ENCODE measurements around the gene CARM1. TPM values are rescaled to one million over a fixed set of nuclear protein-coding genes. Genes with fewer than 3 reads are reported as not detected.
"Not testable (repeated sequence)": the region's sequence is repeated elsewhere in the genome, so short reads cannot be mapped to it uniquely, and the experiment has no call there.

CARM1 gene
- total RNA-seq, 1 experiment from 2014 or later: 51.7 TPM

DNA sequence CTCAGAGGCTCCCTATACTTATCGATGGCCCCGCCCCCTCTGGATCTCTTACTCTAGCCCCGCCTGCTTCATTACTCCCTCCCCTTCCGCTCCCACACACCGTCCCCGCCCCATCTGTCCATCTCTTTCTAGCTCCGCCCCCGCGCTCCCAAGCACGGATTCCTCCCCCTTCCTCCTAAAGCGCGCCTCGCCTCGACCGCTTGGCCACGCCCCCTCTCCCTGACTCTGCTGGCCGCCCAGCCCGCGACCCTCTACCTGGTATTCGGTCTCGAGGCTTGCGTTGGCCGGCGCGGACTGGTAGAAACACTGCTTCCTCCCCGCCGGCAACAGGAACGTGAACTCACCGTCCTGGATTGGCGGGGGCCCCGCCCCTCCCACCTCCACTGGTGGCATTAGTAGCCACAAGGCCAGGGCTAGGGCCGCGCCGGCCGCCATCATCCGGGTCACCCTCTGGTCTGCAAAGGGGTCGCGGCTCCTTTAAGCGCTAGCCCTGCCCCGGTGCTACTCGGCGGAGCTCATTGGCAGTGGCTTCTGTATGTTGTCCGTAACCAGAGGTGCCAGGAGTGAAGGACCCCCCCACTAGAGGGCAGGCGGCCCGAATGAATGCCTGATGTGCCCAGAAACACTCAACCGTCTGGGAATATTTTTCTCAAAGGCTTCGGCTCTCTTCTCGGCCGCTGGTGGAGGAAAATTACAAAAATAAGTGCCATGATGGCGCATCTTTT lies 35.4 kb upstream of the CARM1 start, which contains the start of gene TMED1:
Gene TMED1 (minus strand): TSS at position 459 of the 725 bp plus-strand sequence. CDS start 21 bp downstream, at position 438.
- no TSS peak for BruUV-seq (replicated peaks)
- peaks cover 8% of the 10 kb centered on the region for H3K4me1 Mint-ChIP-seq (ENCODE audit: insufficient read depth, unreplicated experiment)
- CTCF ChIA-PET: interaction anchor here (0.8 to 7.4 kb wide), 12 partner anchors 11 to 255 kb away, joined by 3 to 62 read pairs (median 4); partner anchors contain the start of genes CARM1 and DNM2

DNA sequence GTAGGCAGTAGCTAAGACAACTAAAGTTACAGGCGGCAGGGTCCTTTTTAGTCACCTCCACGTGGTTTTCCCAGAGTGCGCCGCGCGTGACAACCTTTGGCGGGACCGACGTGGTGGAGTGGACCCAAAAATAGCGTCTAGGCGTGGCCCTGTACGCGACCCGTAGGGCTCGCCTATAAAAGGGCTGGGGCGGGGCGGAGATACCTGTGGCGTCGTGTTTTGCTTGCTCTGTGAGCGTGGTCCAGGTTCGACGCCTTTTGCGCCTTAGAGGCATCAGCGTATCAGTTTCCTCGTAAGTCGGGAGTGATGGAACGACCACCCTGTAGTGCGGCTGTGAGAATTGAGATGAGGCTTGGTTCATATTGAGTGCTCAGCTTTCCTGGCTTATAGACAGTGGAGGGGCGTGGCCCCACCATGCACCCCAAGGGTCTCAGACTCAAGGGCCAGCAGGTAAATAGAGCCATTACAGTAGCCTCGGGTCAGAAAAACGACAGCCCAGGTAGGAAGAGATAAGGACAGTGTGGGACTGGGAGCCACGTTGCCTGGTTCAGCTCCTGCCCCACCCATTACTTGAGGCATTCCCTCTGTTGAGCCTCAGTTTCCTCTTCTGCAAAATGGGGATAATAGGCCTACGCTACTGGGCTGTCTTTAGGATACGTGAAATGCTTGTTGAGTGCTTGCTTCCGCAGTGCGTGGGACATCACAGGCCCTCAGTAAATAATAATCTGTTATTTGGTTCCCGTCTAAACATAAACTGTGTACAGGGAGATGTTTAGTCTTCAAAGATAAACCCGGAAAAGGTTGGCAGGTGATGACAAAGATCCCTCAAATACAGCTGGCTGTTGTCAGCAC lies 34.6 kb upstream of the CARM1 start:
- peak; percentile 89 for DNase-seq (ENCODE audit: unreplicated experiment)
- Mint-ChIP-seq H3K9me3 (ENCODE audit: unreplicated experiment) (peaks cover 12% of the 10 kb centered on the region), H3K27ac (ENCODE audit: low read depth, unreplicated experiment) (peak overlapping the region; percentile 100), H3K27me3 (ENCODE audit: insufficient read depth, unreplicated experiment) (no peaks in the 10 kb centered on the region), H3K36me3 (ENCODE audit: insufficient read depth, unreplicated experiment) (peaks cover 20% of the 10 kb centered on the region), H3K4me3 (ENCODE audit: unreplicated experiment) (peak overlapping the region; percentile 95), H3K4me1 (ENCODE audit: insufficient read depth, unreplicated experiment) (peaks cover 8% of the 10 kb centered on the region)
- BruUV-seq (replicated peaks): TSS peak; percentile 68
- CTCF ChIA-PET: interaction anchor here (0.6 to 7.4 kb wide), 11 partner anchors 9 to 119 kb away, joined by 3 to 62 read pairs (median 6); partner anchors contain the start of genes CARM1 and DNM2
- POLR2A ChIA-PET: interaction anchor here (0.5 to 2.9 kb wide), 22 partner anchors 15 to 1967 kb away, joined by 3 to 29 read pairs (median 4); partner anchors contain the start of genes CARM1, DNM2, ELOF1 and LDLR
- TF ChIP-seq, protein P1, sequence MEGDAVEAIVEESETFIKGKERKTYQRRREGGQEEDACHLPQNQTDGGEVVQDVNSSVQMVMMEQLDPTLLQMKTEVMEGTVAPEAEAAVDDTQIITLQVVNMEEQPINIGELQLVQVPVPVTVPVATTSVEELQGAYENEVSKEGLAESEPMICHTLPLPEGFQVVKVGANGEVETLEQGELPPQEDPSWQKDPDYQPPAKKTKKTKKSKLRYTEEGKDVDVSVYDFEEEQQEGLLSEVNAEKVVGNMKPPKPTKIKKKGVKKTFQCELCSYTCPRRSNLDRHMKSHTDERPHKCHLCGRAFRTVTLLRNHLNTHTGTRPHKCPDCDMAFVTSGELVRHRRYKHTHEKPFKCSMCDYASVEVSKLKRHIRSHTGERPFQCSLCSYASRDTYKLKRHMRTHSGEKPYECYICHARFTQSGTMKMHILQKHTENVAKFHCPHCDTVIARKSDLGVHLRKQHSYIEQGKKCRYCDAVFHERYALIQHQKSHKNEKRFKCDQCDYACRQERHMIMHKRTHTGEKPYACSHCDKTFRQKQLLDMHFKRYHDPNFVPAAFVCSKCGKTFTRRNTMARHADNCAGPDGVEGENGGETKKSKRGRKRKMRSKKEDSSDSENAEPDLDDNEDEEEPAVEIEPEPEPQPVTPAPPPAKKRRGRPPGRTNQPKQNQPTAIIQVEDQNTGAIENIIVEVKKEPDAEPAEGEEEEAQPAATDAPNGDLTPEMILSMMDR (IDR thresholded peaks at IDR 0.05; ENCODE audit: unreplicated experiment): no peak
- intact Hi-C loops (cut with micrococcal nuclease): loop anchor here (1.0 kb wide), 1 partner anchor 119 kb away; no protein-coding TSS in a partner anchor

More for the DNA sequence above, 35.4 kb upstream of the CARM1 start, which contains the start of gene TMED1:
- intact Hi-C loops (cut with micrococcal nuclease): loop anchor here (1.0 kb wide), 1 partner anchor 119 kb away; no protein-coding TSS in a partner anchor
- POLR2A ChIA-PET: interaction anchor here (0.5 to 2.9 kb wide), 25 partner anchors 15 to 1968 kb away, joined by 3 to 29 read pairs (median 4); partner anchors contain the start of genes CARM1, DNM2, ELOF1 and LDLR
- H3K9me3 Mint-ChIP-seq (ENCODE audit: unreplicated experiment): peaks cover 12% of the 10 kb centered on the region
- peak within 1 kb of the TSS; percentile 100 for H3K27ac Mint-ChIP-seq (ENCODE audit: low read depth, unreplicated experiment)
- DNase-seq (ENCODE audit: unreplicated experiment): peak; percentile 100
- TF ChIP-seq, protein P1 (IDR thresholded peaks at IDR 0.05; ENCODE audit: unreplicated experiment): no peak
- H3K4me3 Mint-ChIP-seq (ENCODE audit: unreplicated experiment): peak within 1 kb of the TSS; percentile 95
- no peaks in the 10 kb centered on the region for H3K27me3 Mint-ChIP-seq (ENCODE audit: insufficient read depth, unreplicated experiment)
- H3K36me3 Mint-ChIP-seq (ENCODE audit: insufficient read depth, unreplicated experiment): peaks cover 20% of the 10 kb centered on the region

DNA sequence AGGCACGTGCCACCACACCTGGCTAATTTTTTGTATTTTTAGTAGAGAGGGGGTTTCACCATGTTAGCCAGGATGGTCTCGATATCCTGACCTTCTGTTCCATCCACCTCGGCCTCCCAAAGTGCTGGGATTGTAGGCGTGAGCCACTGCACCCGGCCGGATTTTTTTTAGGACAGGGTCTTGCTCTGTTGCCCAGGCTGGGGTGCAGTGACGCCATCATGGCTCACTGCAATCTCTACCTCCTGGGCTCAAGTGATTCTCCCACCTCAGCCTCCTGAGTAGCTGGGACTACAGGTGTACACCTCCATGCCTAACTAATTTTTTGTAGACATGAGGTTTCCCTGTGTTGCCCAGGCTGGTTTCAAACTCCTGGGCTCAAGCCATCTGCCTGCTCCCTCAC lies 33.7 kb upstream of the CARM1 start:
- DNase-seq (ENCODE audit: unreplicated experiment); H3K4me3 Mint-ChIP-seq (ENCODE audit: unreplicated experiment); H3K4me1 Mint-ChIP-seq (ENCODE audit: insufficient read depth, unreplicated experiment); BruUV-seq (replicated peaks); H3K27me3 Mint-ChIP-seq (ENCODE audit: insufficient read depth, unreplicated experiment); H3K27ac Mint-ChIP-seq (ENCODE audit: low read depth, unreplicated experiment); intact Hi-C loops (cut with micrococcal nuclease): not testable (repeated sequence)
- Mint-ChIP-seq H3K9me3 (ENCODE audit: unreplicated experiment) (peaks cover 12% of the 10 kb centered on the region), H3K36me3 (ENCODE audit: insufficient read depth, unreplicated experiment) (peaks cover 20% of the 10 kb centered on the region)
- CTCF ChIA-PET: interaction anchor here (0.6 to 7.4 kb wide), 5 partner anchors 8 to 33 kb away, joined by 4 to 62 read pairs (median 5); partner anchors contain the start of gene CARM1
- POLR2A ChIA-PET: interaction anchor here (2.4 kb wide), 1 partner anchor 120 kb away, joined by 29 read pairs; the partner anchor contains the start of gene DNM2

DNA sequence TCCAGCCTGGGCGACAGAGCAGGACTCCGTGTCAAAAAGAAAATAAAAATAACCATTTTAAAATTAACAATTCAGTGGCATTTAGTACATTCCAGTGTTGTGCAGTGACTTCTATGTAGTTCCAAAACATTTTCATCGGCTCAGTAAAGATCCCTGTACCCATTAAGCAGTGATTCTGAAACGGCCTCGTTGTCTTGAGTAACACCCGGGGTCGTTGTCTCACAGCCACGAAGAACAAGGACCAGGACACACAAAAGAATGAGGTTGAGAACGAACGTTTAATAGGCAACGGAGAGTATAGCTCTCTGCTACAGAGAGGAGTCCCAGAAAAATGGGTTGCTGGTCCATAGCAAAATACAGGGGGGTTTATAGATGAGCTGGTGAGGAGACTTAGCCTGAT lies 33.0 kb upstream of the CARM1 start:
- no TSS peak for BruUV-seq (replicated peaks)
- POLR2A ChIA-PET: no interaction called here

More for the DNA sequence above, 33.0 kb upstream of the CARM1 start:
- H3K9me3 Mint-ChIP-seq (ENCODE audit: unreplicated experiment): peaks cover 12% of the 10 kb centered on the region
- TF ChIP-seq, protein P1 (IDR thresholded peaks at IDR 0.05; ENCODE audit: unreplicated experiment): no peak
- H3K4me1 Mint-ChIP-seq (ENCODE audit: insufficient read depth, unreplicated experiment): peaks cover 8% of the 10 kb centered on the region
- no peak overlapping the region for H3K4me3 Mint-ChIP-seq (ENCODE audit: unreplicated experiment)
- no peak for DNase-seq (ENCODE audit: unreplicated experiment)
- peaks cover 18% of the 10 kb centered on the region for H3K36me3 Mint-ChIP-seq (ENCODE audit: insufficient read depth, unreplicated experiment)
- H3K27ac Mint-ChIP-seq (ENCODE audit: low read depth, unreplicated experiment): no peak overlapping the region
- CTCF ChIA-PET: interaction anchor here (0.9 to 7.4 kb wide), 2 partner anchors 27 to 32 kb away, joined by 3 to 62 read pairs; no protein-coding TSS in a partner anchor
- no peaks in the 10 kb centered on the region for H3K27me3 Mint-ChIP-seq (ENCODE audit: insufficient read depth, unreplicated experiment)
- intact Hi-C loops (cut with micrococcal nuclease): no loop called here
